HG03097 (cell line): ENCODE results near the gene SLC22A1.
"Not testable (repeated sequence)": the region's sequence is repeated elsewhere in the genome, so short reads cannot be mapped to it uniquely, and the experiment has no call there.

Experiments
- ATAC-seq: cut with Tn5 transposase; IDR thresholded peaks from one replicate; pipeline ENCODE4 v1.9.1; 2021; ENCODE audit not compliant: unreplicated experiment, low FRiP score

The SLC22A1 gene

DNA sequence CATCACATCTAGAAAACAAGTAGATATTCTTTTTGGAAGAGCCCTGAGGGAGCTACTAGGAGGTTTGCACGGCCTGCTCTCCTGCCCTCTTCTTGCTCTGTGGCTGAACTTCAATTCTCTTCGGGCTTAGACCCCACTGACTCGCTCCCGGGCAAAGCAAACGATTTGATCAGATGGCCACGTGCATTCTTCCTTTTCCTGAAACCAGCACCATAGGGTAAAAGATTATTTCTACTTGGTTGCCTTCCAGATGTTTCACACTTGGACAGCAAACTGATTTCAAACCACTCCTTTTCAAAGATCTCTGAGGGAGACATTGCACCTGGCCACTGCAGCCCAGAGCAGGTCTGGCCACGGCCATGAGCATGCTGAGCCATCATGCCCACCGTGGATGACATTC is at the start of gene SLC22A1:
SLC22A1 (plus strand) TSS at position 258 of the 400 bp plus-strand sequence; CDS start at position 379, 121 bp downstream.
- ATAC-seq = no peak

- ATAC-seq = no peak
These were observed 48.3 kb upstream of the SLC22A1 start for GRCh38 chr6:160073272-160073671.

DNA sequence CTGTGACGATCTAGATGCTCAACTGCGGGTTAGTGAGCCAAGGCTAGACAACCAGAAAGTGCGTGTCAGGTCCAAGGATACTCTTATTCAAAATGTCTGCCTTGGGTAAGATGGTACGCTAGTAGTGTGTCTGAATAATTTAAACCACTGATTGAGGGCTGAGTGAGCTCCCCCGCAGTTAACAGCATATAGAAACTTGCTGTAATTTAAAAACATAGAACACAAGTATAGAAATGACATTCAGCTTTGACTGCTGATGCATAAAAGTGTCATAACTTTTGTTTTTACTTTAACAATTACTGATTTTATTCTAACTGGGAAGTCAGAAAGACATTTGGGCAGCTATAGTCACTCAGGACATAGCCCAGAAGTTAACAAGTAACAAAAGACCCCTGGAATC is 45.6 kb upstream of the SLC22A1 start:
- no peak for ATAC-seq

- ATAC-seq = no peak
These were observed 44.6 kb upstream of the SLC22A1 start for GRCh38 chr6:160077024-160077423.

DNA sequence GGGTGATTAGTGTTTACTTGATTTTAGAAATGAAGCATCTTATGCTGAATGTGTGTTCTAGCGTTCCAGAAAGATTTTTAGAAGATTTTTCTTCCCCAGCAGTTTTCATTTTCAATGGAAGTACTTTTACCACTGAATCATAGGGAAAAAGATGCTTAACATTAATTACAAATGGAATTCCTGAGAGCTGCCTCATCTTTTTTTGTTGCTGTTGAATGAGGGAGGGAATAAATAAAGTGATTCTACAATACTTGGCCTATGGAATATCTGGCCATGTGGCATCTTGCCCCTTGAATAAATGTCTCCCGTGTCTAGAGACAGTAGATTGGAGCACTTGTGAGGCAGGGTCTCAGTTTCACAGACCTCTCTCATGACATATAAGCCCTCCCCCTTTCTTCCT is 44.1 kb upstream of the SLC22A1 start:
- ATAC-seq = no peak

DNA sequence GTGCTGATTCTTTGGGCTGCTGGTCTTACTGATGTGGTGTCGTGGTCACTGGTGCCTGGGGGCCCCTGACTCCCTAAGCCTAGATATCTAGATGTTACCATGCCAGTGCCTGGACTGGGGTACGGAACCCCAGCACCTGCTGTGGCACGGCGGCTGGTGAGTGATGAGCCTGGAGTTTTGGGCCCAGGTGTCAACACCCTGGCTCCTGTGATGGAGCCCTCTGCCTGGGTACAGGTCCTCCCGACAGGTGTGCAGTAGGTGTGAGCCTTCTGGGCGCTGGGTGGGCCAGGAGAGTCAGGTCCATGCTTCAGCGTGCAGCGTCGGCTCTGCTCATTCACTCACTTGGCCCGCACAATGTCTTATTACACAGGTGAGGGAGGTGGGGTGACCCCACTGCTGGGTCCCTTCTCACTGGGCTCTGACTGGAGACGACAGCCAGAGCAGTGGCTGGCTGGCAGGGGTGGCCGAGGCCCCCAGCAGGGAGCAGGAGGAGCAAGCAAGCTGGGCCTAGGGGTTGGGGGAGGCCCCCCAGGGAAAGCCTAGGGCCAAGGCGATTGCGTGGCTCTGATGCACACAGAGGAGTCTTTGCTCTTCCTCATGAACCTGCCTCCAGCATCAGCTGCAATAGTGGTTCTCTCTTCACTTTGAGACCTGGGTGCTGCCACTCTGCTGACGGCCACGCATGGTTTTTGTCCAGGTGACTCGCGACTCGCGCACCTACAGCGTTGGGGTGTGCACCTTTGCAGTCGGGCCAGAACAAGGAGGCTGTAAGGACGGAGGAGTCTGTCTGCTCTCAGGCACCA is 42.5 kb upstream of the SLC22A1 start:
- ATAC-seq = no peak

- ATAC-seq = no peak
These were observed 42.0 kb upstream of the SLC22A1 start for GRCh38 chr6:160079686-160080043.

- ATAC-seq = no peak
These were observed 41.5 kb upstream of the SLC22A1 start for GRCh38 chr6:160080097-160080496.

GRCh38 chr6:160081398-160081797 is 40.2 kb upstream of the SLC22A1 start:
- ATAC-seq = no peak

- ATAC-seq = no peak
These were observed 39.0 kb upstream of the SLC22A1 start for GRCh38 chr6:160082627-160083026.

DNA sequence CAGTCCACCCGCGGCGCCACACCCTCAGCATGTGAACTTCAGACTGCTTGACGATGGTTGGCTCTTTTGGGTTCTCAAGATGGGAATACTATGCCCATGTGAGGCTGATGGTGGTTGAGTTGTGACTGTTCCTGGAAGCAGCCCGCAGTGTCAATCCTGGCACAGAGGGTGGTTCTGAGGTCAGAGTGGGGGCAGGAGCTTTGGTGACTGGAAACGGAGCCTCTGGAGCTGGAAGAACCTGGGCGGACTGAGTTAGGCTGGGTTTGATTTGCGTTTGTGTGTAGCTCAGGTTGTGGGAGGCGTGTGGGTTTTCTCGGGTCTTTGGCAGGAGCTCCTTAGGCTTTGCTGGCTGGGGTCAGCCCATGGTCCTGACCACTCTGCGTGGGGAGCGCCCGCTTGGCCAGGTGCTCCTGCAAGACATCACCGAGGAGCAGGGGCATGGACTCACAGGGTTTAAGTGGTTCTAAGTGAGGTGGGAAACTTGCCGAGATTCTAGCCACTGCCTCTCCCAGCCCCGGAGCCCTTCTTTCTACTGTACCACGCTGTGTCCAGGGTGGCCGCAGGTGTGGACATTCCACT is 37.3 kb upstream of the SLC22A1 start:
- no peak for ATAC-seq

DNA sequence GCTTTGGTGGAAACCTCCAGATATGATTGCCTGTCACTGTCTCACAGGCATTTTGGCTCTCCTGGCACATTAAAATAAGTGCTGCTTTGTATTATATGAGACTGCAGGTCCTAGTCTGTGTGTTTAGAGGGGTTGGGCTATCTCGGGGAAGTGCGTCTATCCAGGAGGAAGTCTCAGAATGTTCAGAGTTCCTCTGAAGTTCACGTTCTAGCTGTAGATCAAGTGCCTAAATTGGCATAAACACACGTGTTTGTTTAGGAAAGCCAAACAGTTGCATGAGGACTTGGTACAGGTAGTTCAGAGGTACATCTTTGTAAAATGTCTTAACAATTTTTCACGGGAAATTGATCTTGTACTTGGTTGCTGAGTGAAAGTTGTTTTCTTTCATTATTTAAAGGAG is 36.4 kb upstream of the SLC22A1 start:
- ATAC-seq = no peak

- ATAC-seq = no peak
These were observed 35.7 kb upstream of the SLC22A1 start for GRCh38 chr6:160085713-160086505.

DNA sequence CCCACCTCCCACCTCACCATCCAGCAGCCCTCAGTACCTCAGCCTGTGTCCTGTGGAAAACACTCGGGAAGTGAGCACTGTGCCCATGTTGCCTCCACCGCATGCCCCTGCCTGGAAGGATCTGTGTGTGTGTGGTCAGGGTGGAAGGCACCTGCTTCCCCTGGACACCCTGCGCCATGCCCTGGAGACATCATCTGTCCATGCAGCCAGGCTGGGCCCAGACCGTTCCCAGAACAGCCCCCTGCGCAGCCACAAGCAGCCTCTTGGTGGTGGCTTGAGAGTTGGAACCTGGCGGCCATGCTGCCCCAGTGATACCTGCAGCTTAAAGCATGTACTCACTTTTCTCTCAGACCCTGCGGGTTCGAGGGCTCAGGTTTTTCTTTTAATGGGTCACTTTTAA is 34.9 kb upstream of the SLC22A1 start:
- ATAC-seq = no peak

DNA sequence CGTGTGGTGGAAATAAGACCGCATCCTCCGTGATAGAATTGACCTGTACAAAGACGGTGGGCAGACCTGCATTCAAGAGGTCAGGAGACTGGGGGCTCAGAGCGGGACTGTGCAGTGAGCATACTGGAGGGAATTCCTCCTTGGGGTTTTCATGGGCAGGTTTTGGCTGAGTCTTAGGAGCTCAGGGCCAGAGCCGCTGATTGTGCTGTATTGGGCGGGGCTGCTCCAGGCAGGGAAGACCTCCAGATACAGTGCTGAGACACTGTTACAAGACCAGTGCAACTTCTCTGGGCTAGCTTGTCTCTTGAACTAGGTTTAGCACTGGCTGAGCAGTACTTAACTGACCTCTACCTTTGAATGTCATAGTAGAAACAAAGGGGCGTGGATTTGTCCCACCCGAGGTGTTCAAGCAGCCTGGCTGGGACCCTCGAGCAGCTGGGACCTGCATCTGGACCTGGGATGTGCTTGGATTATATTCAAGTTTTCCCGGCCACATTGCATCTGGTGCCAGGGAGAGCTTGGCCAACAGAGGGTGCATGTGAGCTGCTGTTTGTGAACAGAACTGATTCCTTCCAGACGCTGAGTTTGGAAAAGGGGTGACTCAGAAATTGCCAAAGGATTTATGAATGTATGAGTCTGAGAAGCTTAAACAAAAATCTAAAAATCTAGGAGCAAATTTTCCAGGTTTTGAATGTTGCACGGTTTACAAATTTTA is 33.4 kb upstream of the SLC22A1 start:
- ATAC-seq = no peak

GRCh38 chr6:160088784-160089533 is 32.7 kb upstream of the SLC22A1 start:
- ATAC-seq = no peak

DNA sequence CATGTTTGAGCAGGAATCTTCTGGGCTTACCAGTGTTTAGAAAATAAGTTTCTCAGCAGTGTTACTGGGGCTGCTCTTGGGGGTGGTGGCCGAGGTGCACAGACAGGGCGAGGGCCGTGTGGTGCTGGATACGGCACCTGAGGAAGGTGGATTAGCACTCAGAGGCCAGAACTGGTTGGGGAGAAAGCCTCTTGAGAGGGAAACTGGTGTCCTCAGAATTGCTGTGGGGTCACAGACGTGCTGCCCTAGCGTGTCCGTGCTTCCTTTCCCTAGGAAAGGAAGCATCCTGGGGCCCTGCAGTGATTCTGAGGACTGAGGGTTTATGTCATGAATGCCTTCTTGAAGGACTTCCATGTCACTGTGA is 32.1 kb upstream of the SLC22A1 start:
- ATAC-seq = no peak

DNA sequence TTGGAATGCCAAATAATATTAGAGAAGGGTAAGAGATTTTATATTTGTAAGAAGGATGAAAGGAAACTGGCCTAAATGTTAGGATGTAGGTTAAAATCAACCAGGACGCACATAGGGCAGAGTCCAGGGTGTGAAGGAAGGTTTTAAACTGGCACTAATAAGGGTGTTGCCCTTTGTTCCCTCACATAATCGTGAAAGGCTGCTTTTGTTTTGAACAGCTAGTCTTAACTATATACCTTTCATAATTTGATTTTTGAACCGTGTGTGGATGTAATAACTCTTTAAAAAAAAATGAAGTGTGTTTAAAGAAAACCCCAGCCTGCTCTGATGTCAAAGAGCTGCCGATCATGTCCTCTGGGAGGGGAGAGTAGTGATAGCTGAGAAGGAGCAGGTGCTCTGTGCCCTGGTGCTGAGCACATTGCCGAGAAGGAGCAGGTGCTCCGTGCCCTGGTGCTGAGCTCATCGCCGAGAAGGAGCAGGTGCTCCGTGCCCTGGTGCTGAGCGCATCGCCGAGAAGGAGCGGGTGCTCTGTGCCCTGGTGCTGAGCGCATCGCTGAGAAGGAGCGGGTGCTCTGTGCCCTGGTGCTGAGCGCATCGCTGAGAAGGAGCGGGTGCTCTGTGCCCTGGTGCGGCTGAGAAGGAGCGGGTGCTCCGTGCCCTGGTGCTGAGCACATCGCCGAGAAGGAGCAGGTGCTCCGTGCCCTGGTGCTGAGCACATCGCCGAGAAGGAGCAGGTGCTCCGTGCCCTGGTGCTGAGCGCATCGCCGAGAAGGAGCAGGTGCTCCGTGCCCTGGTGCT is 31.0 kb upstream of the SLC22A1 start:
- ATAC-seq = not testable (repeated sequence)

GRCh38 chr6:160092176-160092575 is 29.4 kb upstream of the SLC22A1 start:
- ATAC-seq = not testable (repeated sequence)

DNA sequence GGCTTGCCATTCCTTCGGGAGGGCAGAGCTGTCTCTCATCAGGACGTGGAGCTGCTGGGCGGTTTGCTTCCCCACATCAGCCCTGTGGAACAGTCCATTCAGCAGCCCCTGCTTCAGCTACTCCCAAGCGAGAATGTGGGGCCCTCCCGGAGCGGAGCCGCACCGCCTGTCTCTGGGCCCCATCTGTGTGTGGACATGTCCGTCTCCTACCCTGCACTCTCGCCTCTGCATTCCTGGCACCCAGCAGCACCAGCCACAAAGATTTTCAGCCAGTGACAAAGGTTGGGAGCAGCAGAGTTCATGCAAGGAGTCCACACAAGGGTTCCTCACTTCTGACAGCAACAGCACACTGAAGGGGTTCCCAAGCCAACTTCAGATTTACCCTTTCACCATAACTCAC is 29.0 kb upstream of the SLC22A1 start:
- ATAC-seq = no peak
